HFFc6 (cell line): ENCODE results near the gene ZKSCAN1. TPM values are rescaled to one million over a fixed set of nuclear protein-coding genes. Genes with fewer than 3 reads are reported as not detected.
"Not testable (repeated sequence)": the region's sequence is repeated elsewhere in the genome, so short reads cannot be mapped to it uniquely, and the experiment has no call there.

Experiments
- DNase-seq: peaks from one replicate; pipeline ENCODE4 v3.0.0-alpha.2; 2018
- H3K27ac Mint-ChIP-seq: 2 replicates; pipeline ENCODE4 v1.8.0; 2020; ENCODE audit warnings: mild to moderate bottlenecking, mixed read lengths
- H3K27me3 Mint-ChIP-seq: 2 replicates; pipeline ENCODE4 v1.8.0; 2021; ENCODE audit warnings: mild to moderate bottlenecking, moderate library complexity, mixed read lengths; ENCODE audit not compliant: insufficient read depth
- H3K36me3 Mint-ChIP-seq: 2 replicates; pipeline ENCODE4 v1.8.0; 2021; ENCODE audit warnings: low read depth, mixed read lengths
- H3K4me1 Mint-ChIP-seq: 2 replicates; pipeline ENCODE4 v1.8.0; 2020; ENCODE audit warnings: low read depth, mixed read lengths
- H3K4me3 Mint-ChIP-seq: 2 replicates; pipeline ENCODE4 v1.8.0; 2020; ENCODE audit warnings: mild to moderate bottlenecking, moderate library complexity, mixed read lengths
- H3K9me3 Mint-ChIP-seq: 2 replicates; pipeline ENCODE4 v1.8.0; 2020; ENCODE audit warnings: mild to moderate bottlenecking, mixed read lengths
- CTCF ChIP-seq: fragments of 200-600 bp; sonication (generic); IDR thresholded peaks from 2 replicates; pipeline ENCODE4 v1.5.0; 2021; ENCODE audit warnings: antibody characterized with exemption, mild to moderate bottlenecking
- total RNA-seq, 6 experiments: library from RNA; stranded (reverse); fragmentation: NEBNext Ultra II Directional; extraction: Animal tissue kit (Norgen Biotek cat#: 25700); gene quantifications; 2 replicates in 1 of 6; 3 replicates in 5 of 6; pipeline ENCODE4 v1.2.3, GENCODE V29; 2021

Gene ZKSCAN1
- total RNA-seq, 6 experiments from 2014 or later = 55.9 to 77.4 (median 63.1) TPM

DNA sequence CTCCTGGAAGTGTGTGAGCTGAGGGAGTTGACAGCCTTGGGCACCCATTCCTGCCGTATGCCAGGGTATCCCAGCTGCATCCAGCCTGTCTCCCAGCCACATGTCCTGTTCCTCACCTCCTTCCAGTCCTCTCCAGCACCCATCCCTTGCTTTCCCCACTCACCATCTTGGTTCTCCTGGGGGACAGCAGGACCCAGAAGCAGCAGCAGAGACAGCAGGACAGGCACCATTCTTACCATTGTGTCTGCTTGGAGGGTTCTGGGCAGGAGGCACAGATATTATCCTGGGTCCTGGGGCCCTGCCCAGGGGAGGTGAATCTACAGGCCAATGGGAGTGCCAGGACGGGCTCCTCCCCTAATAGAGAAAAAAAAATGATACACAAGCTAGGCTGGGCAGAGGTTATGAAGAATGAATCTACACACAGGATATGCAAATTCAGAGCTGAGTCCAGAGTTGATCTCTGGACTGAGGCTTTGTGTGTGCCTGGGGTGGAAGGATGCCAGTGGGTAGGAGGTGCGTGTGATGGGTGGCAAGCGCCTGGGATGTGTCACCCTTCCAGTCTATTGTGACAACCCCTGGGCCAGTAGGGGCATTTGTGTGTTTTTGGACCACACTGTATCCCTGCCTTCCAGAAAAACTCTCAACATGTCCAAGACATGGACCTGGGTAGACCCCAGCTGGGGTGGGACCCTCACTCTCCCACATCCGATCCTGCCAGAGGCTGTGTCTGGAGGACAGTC lies 39.4 kb upstream of the ZKSCAN1 start, which contains the start of gene AZGP1:
AZGP1 (minus strand) TSS at position 250 of the 740 bp plus-strand sequence; CDS start at position 239, 11 bp downstream.
- no peak for TF ChIP-seq CTCF
- H3K27me3 Mint-ChIP-seq = peaks cover 14% of the 10 kb centered on the region

GRCh38 chr7:99976626-99977025 lies 38.8 kb upstream of the ZKSCAN1 start:
- H3K9me3 Mint-ChIP-seq = no peaks in the 10 kb centered on the region
- no peak overlapping the region for H3K4me3 Mint-ChIP-seq
- no peak for TF ChIP-seq CTCF
- DNase-seq = no peak
- H3K36me3 Mint-ChIP-seq = no peaks in the 10 kb centered on the region
- H3K4me1 Mint-ChIP-seq = no peaks in the 10 kb centered on the region
- peaks cover 14% of the 10 kb centered on the region for H3K27me3 Mint-ChIP-seq
- H3K27ac Mint-ChIP-seq = no peak overlapping the region

More for the DNA sequence above, 39.4 kb upstream of the ZKSCAN1 start, which contains the start of gene AZGP1:
- H3K27ac Mint-ChIP-seq = no peak within 1 kb of the TSS
- no peaks in the 10 kb centered on the region for H3K9me3 Mint-ChIP-seq
- DNase-seq = peak; percentile 18
- no peaks in the 10 kb centered on the region for H3K36me3 Mint-ChIP-seq
- H3K4me1 Mint-ChIP-seq = no peaks in the 10 kb centered on the region
- no peak within 1 kb of the TSS for H3K4me3 Mint-ChIP-seq

DNA sequence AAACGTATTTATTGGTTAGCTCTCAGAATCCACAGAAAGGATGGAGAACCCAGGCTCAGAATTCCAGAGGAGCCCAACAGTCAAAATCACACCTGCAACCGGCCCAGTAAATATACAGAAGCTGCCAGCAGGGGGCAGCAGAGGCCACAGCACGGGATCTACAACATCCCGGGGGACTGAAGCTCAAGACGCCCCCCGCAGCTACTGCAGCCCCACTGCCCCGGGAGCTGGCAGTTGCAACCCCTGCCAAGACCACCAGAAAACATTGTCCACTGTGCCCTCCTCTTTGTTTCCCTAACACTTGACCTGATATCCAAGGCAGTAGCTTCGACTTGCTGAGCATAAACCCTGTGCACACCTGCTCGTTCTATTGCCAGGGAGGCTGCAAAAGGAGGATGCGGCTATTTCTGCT lies 35.6 kb upstream of the ZKSCAN1 start:
- H3K4me3 Mint-ChIP-seq, H3K9me3 Mint-ChIP-seq, H3K4me1 Mint-ChIP-seq, H3K36me3 Mint-ChIP-seq, H3K27ac Mint-ChIP-seq: not testable (repeated sequence)
- DNase-seq = peak; percentile 9
- peaks cover 15% of the 10 kb centered on the region for H3K27me3 Mint-ChIP-seq
- peak; percentile 90 for TF ChIP-seq CTCF

GRCh38 chr7:99980448-99980872 lies 34.9 kb upstream of the ZKSCAN1 start:
- H3K9me3 Mint-ChIP-seq, H3K4me3 Mint-ChIP-seq, DNase-seq, H3K4me1 Mint-ChIP-seq, H3K27ac Mint-ChIP-seq, H3K36me3 Mint-ChIP-seq: not testable (repeated sequence)
- H3K27me3 Mint-ChIP-seq = peaks cover 20% of the 10 kb centered on the region

DNA sequence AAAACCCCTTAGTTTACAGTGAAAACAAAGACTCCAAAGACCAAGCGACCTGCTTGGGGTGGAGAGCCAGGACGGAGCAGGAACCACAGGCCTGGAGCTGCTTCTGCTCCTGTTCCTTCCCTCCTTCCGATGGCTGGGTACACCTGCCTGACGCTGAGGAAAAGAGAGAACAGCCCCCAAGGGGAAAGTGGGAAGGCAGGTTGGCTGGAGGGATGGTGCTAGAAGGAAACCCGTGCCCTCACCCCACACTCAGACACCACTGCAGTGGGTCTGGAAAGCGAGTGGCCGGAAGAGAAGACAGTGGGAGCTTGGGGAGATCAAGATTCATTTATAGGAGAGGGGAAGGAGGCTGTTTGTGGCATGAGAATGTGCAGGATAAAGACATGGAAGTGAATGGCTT lies 34.3 kb upstream of the ZKSCAN1 start:
- not testable (repeated sequence) for DNase-seq, H3K4me1 Mint-ChIP-seq, H3K36me3 Mint-ChIP-seq, H3K9me3 Mint-ChIP-seq, H3K27ac Mint-ChIP-seq, H3K4me3 Mint-ChIP-seq
- H3K27me3 Mint-ChIP-seq = peaks cover 25% of the 10 kb centered on the region

DNA sequence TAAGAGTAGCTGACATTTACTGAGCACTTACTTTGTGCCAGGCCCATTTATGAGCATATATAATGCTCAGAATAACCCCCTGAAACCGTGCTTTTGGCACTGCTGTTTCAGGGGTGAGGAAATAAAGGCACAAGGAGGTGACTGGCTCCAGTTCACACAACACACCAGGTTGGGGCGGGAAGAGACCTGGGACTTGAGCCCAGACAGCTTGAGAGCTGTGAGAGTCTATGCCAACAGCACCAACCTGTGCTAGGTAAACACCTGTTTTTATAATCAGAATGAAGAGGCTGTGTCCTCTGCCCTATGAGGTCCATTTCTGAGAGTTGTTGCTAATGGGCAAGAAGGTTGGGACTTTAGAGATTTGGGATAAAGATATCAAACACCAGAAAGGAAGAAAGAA lies 30.8 kb upstream of the ZKSCAN1 start:
- Mint-ChIP-seq H3K36me3 (peaks cover 4% of the 10 kb centered on the region; the same call in 1 of the 2 replicates), H3K27ac (no peak overlapping the region), H3K27me3 (peaks cover 45% of the 10 kb centered on the region), H3K9me3 (peaks cover 4% of the 10 kb centered on the region; the same call in 1 of the 2 replicates), H3K4me3 (no peak overlapping the region), H3K4me1 (no peaks in the 10 kb centered on the region)
- DNase-seq = no peak
- TF ChIP-seq CTCF = no peak

- H3K9me3 Mint-ChIP-seq, H3K27ac Mint-ChIP-seq, H3K36me3 Mint-ChIP-seq, H3K4me3 Mint-ChIP-seq, DNase-seq: not testable (repeated sequence)
- peaks cover 15% of the 10 kb centered on the region for H3K4me1 Mint-ChIP-seq
- H3K27me3 Mint-ChIP-seq = peaks cover 43% of the 10 kb centered on the region
Observed at GRCh38 chr7:99987306-99987705, 28.1 kb upstream of the ZKSCAN1 start.
